GM21576 (cell line): ENCODE results near the gene GAS6.

Source experiments
- ATAC-seq: cut with Tn5 transposase; IDR thresholded peaks from one replicate; pipeline ENCODE4 v1.9.1; 2021; ENCODE audit warnings: mild to moderate bottlenecking, moderate library complexity; ENCODE audit not compliant: unreplicated experiment

The GAS6 gene

DNA sequence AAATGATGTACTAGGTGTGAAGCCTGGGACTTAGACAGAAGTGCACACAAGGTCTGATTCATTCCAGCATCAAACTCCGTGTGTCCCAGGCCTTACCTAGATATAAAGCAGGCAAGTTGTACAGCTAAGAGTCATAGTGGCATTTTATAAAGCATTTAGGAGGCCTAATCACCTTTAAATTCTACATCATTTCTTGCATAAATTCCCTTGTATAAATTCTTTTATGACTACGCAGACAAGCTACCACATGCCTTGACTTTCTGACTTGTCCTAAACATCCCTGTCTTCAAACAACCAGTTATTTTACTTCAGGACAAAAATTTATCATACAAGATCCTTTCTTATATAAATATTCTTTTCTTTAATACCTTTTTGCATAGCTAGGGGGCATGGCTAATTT lies 82.3 kb downstream of the GAS6 start:
- ATAC-seq = no peak

DNA sequence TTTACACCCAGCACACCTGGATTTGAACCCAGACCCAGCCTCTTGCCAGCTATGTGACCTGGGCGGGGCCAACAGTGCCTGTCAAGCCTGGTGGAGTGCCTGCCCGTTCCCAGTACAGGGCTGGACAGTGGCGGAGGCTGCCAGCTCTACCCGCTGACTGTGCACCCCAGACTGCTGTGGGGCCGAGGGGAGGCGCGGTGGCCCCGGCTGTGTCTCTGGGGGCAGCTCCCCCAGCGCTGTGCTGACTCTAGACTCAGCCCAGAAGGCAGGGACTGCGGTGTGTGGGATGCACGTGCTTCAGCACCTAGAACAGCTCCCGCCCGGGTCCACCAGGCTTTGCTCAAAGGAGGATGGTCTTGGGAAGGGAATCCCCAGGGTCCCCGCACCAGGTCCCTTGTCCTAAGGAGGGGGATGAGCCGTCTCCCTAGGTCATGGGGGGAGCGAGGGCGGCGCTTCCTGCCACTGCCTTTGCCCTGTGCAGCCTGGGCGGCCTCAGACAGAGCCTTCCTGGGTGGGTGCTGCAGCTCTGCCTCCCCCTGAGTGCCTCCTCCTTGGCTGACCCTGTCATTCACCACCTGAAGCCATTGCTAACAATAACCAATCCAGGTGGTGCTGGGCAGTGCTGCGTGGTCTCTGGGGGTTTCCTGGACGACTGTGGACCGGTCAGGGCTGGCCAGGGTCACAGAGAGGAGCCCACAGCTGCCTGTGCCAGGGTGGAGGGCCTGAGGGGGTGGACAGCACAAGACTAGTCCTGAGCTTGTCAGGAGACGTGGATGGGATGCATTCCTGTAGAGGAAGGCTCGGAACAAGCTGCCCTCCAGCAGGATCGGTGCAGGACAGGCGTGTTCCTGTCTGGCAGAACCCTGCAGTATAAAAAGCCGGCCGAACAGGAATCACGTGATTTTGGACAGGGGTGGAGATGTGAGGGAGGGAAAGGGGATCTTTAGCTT lies 86.3 kb downstream of the GAS6 start:
- no peak for ATAC-seq

DNA sequence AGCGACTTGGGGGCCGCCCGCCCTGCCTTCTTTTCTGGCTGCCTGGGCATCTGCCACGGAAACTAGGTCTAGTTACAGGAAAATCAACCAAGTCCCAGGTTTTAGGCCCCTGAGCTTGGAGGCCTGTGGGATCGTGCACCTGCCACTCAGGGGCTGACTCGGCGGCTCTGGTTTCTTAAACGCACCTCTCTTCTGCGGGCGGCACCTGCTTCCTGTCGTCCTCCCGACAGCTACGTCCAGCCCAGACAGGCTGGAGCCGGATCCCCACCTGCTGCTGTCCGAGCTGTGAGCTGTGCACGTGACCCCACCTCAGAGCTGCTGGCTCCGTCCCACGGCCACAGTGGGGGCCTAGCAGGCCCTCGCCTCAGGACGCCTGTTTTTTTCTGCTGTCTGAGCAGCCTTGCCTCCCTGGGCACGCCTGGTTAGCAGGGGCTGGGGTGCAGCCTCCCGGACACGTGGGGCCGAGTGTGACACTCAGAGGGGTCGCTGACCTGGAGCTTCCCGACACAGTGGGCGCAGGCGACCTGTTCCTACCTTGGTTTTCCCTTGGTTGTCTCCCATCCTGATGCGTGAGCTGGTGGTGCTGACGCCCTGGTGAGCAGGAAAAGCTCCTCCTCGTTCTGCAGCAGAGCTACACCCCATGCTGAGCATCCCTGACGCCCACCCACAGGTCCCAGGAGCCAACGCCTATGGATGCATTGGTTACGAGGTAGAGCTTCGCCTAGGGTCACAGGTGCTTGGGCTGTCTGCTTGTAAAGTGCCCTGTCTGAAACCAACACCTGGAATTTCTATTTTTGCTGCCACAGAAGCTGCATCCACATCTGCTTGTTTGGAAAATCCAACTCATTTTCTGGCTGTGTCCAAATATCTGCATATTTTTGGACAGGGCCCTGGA lies 87.4 kb downstream of the GAS6 start:
- no peak for ATAC-seq

DNA sequence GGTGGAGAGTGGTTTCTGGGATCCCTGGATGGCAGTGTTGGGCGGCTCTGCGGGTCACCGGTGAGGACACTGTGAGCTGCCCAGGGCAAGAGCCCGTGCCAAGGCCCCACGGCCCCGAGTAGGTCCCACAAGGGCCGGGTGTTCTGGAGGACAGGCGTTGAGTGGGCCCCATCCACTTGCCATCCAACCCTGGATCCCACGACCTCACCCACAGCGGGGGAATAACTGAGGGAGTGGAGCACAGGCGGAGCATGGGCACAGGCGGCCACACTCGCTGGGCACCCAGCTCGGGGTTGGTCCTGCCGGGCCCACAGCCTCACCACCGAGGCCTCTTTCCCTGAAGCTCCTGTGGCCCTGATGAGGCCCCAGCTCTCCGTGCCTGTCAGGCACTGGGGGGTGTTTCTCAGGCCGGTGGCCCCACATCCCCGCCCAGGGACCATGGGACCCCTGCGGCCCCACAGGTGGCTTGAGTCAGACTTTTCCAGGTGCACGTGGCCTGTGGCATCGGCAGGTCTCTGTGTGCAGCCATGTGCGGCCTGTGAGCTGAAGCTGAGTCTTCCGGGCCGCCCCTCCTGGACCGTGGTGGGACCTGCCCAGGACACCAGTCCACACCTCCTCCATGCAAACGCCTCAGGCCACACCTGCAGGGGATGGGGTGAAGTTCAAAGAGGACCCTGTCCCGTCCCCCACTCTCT lies 88.3 kb downstream of the GAS6 start:
- no peak for ATAC-seq

DNA sequence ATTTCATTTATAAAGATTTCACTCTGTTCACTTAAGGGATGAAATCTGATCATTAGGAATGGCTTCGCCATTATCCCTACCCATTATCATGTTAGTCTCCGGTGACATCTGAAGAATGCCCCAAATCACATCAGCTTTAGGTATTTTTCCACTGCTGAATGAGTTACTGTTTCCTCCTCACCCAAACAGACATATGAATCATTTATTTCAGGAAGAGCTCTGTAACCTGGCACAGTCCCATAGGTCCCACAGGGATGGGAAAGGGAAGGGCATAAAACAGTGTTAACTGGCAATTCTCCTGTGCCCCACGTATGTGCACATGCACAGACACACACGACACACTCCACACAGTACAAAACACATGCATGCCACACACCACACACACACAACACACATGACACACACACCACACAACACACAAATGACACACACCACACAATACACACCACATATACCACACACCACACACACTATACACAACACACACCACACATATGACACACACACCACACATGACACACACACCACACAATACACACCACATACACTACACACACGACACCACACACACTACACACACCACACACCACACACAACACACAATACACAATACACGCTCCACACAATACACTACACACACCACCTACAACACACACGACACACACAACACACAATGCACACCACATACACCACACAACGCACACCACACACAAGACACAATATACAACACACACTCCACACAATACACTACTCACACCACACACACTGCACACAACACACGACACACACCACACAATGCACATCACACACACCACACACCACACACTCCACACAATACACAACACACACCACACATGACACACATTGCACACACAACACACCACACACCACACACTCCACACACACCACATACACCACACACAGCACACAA lies 89.4 kb downstream of the GAS6 start:
- no peak for ATAC-seq

DNA sequence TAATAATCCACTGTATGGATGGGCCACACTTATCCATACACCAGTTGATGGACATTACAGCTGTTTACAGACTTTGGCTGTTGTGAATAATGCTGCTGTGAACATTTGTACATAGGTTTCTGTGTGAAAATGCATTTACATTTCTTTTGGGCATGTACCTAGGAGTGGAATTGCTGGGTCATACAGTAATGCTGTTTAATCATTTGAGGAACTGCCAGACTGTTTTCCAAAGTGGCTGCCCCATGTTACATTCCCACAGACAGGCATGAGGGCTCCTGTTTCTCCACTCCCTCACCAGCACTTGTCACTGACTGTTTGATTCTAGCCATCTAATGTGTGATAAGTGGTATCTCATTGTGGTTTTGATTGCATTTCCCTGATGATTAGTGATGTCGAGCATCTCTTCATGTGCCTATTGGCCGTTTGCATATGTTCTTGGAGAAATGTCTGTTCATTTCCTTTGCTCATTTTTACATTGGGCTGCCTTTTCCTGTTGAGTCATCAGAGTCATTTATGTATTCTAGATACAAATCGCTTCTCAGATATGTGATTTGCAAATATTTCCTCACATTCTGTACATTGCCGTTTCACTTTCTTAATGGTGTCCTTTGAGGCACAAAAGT lies 92.1 kb downstream of the GAS6 start:
- no peak for ATAC-seq

DNA sequence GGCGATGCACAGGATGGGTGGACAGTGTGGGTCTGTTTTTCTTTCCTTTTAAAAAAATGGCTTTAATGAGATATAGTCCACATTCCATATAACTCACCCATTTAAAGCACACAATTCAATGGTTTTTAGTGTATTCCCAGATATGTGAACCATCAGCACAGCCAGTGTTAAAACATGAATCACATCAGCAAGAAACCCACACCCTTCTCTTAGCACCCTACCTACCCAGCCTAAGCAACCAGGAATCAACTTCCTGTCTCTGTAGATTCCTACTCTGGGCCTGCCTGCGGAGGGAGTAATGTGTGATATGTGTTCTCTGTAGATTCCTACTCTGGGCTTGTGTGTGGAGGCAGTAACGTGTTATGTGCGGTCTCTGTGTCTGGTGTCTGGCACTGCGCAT lies 92.9 kb downstream of the GAS6 start:
- ATAC-seq = no peak
